NT2/D1 (cell line): ENCODE results near the gene MAIP1.

Experiments used
- YY1 ChIP-seq: IDR thresholded peaks from 2 replicates; pipeline ENCODE4 v1.6.1; 2011; ENCODE audit not compliant: insufficient read length, insufficient read depth
- ZNF274 ChIP-seq: IDR thresholded peaks from 2 replicates; pipeline ENCODE4 v1.6.1; 2011; ENCODE audit warnings: mild to moderate bottlenecking, low read depth, low read length

DNA sequence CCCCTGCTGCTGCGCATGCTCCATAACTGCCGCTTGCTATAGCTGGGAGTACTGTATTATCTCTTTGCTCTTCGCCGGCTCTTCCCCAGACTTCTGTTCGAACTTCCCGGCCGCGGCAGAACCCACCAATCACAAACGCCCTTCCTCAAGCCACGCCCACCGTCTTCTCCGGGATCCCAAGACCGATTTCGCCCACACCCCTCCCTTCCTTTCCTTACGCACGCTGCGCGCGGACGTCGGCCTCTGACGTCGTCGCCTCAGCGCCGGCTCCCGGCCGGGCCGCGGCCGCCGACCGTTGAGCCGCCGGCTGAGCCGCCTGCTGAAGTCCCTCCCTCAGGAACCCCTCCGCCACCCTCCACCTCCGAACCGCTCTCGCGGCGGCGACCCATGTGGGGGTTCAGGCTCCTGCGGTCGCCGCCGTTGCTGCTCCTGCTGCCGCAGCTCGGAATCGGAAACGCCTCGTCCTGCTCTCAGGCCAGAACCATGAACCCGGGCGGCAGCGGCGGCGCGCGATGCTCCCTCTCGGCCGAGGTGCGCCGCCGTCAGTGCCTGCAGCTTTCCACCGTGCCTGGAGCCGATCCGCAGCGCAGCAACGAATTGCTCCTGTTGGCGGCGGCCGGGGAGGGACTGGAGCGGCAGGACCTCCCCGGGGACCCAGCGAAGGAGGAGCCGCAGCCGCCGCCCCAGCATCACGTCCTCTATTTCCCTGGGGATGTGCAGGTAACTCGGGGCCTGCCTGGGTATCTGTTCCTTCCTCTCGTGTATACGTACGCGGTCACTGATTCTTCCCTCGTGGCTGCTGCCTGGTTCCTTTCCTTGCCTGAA, 44.1 kb upstream of the MAIP1 start, which contains the start of gene C2orf69:
- TF ChIP-seq YY1 (no peak), ZNF274 (no peak)
